ENCODE data around the gene SHMT2.

SHMT2 gene

DNA sequence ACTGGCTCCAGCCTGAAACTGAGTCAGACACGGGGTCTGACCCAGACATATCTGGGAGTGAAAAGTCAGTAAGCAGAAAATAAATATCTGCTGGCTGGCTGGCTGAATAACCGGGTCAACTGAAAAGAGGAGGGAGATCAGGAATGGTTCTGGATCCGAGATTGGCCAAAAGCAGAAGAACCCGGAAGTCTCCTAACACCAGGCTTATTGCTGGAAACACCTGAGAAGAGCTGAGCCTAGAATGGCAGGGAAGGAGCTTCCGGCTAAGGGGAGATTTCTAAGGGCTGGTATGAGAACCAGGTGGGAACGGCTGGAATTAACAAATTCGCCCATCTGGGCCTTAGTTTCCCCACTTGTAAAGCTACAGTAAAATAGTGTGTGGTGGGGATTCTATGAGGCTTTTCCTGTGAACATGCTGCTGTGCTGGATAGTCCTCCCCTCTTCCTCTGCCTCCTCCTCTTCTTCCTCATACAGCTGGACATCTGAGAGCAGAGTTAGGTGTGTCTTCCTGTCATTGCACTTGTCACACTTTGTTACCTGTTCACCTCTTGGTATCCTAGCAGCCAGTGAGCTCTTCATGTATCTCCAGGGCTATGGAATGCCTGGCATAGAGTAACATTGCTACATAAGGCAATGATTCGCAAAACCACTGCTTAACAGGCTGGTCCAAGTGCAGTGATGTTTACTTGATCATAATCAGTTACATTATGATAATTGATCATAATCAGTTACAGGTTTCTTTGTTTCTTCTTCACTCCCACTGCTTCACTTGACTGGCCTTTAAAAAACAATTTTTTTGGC, 2.0 kb upstream of the SHMT2 start:
- no peak for DNase-seq (ENCODE audit: low read depth)

DNA sequence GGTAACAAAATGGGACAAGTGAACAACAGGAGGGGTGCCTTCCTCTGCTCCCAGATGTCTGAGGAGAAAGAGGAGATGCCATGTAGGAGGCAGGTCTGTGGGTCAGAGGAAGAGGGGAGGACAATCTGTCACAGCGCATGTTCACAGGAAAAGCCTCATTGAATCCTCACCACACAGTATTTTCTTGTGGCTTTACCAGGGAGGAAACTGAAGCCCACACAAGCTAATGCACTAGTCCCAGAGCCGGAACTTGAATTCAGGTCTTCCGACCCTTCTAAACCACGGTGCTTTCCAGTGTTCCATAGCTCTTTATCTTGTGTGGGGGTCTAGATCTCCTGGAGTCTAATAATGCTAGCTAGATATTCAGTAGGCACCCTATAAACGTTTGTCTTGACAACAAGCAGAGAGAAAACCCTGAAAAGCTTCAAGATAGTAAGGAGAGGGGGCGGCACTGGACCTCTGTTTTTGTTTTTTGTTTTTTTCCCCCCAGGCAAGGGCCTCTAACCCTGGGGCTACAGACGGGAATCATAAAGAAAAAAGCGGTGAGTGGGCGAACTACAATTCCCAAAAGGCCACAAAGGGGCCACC, 371 bp upstream of the SHMT2 start:
- no peak for DNase-seq (ENCODE audit: low read depth)

DNA sequence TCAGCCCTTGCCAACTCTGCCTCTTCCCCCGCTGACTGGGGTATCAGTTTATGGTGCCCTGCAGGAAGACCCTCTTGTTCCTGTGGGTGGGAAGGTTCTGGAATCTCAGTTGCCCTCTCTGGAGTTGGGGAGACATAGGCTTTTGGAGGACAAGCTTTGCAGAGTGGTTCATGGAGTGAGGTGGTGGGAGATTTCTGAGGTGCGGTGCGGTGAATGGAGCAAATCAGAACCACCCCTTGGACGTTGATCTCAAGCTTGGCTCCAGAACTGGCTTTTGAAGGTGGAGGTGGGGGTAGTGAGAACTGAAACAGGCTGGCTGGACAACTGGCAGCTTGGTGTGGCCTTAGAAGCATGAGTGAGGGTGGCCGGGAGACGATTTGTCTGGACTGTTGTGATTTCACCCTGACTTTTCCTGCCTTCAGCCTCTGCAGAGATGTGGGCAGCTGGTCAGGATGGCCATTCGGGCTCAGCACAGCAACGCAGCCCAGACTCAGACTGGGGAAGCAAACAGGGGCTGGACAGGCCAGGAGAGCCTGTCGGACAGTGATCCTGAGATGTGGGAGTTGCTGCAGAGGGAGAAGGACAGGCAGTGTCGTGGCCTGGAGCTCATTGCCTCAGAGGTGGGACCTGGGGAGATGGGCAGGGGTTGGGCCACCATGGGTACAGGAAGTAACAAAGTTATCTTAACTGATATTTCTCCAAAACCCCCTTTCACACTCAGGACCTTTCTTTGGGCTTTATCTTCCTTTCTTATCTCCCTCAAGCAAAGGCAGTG, 1.1 kb downstream of the SHMT2 start:
- no peak for DNase-seq (ENCODE audit: low read depth)

DNA sequence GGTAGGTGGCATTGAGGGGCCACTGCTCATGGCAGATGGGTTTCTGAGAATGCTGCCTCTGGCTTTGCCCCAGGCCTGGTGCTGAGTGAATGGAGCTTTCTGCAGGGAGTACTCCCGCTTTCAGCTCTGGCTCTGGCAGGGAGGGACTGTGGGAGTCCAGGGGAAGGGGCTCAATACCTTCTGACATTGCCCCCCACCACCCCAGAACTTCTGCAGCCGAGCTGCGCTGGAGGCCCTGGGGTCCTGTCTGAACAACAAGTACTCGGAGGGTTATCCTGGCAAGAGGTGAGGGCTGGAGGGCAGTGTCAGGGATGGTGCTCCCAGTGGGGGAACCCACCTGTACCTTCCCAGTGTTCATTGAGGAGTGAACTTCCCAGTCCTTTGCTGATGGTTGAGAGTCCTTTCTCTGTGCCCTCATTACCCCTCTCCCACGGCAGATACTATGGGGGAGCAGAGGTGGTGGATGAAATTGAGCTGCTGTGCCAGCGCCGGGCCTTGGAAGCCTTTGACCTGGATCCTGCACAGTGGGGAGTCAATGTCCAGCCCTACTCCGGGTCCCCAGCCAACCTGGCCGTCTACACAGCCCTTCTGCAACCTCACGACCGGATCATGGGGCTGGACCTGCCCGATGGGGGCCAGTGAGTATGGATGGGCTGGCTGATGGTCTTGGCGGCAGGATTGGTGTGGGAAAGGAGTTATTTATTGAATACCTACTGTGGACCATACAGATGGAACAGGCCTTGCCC, 1.9 kb downstream of the SHMT2 start:
- DNase-seq (ENCODE audit: low read depth): no peak

DNA sequence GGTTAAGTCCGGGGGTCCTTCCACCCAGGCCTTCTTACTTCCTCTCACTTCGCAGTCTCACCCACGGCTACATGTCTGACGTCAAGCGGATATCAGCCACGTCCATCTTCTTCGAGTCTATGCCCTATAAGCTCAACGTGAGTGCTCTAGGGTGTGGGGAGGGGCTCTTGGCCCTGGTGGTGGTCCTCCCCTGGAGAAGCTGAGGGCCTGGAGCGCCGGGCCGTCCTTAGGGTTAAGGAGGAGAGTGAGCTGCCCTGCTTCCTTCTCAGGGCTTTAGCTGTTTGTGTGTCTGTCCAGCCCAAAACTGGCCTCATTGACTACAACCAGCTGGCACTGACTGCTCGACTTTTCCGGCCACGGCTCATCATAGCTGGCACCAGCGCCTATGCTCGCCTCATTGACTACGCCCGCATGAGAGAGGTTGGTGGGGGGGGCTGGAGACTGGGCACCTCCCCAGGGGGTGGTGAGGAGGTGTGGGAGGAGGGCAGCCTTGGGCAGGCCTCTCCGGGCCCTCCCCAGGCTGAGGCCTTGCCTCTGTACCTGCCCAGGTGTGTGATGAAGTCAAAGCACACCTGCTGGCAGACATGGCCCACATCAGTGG, 2.7 kb downstream of the SHMT2 start:
- DNase-seq (ENCODE audit: low read depth): no peak

DNA sequence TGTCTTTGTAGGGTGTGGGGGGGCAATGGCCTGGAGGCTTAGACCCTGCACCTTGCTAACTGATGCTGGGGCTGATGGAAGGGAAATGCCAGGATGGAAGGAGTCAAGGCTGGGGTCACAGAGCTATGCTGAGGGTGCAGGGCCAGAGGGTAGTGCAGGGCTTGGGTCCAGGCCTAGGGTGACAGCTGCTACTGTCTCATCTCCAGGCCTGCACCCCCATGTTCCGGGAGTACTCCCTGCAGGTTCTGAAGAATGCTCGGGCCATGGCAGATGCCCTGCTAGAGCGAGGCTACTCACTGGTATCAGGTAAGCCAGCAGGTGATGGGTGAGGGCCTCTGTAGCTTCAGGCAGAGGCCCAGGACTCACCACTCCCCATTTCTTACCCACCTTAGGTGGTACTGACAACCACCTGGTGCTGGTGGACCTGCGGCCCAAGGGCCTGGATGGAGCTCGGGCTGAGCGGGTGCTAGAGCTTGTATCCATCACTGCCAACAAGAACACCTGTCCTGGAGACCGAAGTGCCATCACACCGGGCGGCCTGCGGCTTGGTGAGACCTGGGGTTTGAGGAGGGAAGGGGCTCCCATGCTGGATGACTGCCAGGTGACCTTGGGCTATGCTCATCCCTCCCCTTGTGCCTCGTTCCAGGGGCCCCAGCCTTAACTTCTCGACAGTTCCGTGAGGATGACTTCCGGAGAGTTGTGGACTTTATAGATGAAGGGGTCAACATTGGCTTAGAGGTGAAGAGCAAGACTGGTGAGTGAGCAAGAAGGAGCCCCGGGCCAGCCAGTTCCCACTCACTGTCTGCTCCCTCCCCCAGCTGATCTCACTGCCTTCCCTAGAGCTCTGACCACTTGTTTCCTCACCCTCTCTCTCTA, 4.1 kb downstream of the SHMT2 start:
- DNase-seq (ENCODE audit: low read depth): no peak

DNA sequence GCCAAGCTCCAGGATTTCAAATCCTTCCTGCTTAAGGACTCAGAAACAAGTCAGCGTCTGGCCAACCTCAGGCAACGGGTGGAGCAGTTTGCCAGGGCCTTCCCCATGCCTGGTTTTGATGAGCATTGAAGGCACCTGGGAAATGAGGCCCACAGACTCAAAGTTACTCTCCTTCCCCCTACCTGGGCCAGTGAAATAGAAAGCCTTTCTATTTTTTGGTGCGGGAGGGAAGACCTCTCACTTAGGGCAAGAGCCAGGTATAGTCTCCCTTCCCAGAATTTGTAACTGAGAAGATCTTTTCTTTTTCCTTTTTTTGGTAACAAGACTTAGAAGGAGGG, 4.7 kb downstream of the SHMT2 start:
- no peak for DNase-seq (ENCODE audit: low read depth)

DNA sequence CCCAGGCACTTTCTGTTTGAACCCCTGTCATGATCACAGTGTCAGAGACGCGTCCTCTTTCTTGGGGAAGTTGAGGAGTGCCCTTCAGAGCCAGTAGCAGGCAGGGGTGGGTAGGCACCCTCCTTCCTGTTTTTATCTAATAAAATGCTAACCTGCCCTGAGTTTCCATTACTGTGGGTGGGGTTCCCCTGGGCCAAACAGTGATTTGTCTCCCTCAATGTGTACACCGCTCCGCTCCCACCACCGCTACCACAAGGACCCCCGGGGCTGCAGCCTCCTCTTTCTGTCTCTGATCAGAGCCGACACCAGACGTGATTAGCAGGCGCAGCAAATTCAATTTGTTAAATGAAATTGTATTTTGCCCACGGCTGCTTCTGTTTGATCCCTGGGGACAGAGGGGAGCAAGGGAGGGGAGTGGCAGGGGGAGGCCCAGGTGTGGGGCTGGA, 5.1 kb downstream of the SHMT2 start:
- DNase-seq (ENCODE audit: low read depth): no peak

DNA sequence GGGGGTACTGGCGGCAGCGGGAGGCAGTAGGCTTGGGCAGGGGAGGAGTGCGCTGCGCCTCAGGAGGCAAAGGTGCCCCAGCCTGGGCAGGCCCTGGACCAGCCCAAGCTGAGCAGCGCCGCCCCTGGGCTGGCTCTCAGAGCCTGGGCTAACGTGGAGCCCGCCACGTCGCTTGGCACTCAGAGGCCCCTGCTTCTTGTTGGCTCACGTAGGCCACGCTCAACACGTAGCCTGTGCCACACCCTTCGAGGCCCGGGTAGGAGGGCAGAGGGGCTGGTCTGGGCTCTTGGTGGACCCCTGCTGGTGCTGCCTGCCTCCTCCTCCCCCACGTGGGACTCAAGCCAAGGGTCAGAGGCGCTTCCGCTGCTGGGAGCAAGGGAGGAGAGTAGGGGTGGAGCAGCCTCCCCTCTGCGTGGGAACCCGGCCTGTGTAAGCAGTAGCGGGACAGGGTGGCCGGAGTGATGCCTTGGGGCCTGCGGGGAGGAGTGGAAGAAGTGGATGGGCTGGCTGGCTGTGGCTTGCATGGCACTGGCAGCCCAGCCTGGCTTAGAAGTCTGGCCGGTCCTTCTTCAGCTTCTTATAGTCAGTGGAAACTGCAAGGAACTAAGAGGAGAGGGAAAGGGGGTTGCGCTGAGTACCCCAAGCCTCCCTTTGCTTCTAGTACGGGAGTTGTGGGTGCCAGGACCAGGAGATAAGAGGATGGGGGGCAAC, 5.7 kb downstream of the SHMT2 start:
- no peak for DNase-seq (ENCODE audit: low read depth)

DNA sequence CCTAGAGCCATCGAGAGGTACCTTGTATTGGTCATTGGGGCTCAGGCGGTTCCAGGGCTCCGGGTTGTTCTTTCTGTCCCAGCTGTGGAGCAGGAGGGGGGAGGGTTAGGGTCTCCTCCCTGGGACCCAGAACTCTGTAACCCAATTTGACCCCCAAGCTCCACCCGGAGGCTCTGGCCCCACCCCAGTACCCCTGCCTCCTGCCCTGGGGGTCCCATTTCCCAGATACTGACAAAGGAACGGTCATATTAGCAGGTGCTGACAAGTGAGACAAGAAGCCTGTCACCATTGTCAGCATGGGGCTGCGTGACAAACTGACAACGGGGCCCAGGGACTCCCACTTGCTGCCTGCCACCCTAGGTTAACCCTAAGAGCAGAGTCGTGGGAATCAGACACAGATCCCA, 6.2 kb downstream of the SHMT2 start:
- DNase-seq (ENCODE audit: low read depth): no peak

DNA sequence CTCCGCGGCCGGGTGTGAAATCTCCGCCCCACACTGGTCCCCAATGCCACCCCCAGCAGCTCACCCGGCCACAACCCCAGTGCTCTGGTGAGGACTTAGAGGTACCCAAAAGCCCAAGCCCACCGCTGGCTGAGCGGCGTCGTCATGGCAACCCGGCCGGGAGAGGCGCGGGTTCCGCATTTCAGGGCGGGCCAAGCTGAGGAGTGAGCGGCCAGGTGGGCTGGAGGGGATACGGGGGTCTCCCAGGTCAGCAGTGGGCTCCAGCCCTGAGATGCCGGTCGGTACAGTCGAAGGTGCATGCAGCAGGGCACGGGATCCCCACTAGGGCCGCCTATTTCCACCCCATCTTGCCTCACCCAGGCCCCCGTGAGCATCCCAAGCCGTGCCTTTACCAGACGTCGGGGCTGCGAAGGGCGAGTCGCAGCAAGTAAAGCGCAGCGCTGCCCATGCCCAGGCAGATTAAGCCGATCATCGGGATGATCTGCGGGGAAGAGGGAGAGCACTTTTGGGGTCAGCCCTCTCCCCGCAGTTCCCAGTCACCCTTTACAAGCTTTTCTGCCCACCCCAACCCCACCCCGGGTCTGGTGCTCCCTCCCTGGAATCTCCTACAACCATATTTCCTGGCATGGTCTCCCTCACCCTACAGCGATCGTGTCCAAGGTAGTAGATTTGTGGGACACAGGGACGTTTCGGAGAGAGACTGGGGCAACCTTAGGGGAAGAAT, 6.9 kb downstream of the SHMT2 start:
- no peak for DNase-seq (ENCODE audit: low read depth)

DNA sequence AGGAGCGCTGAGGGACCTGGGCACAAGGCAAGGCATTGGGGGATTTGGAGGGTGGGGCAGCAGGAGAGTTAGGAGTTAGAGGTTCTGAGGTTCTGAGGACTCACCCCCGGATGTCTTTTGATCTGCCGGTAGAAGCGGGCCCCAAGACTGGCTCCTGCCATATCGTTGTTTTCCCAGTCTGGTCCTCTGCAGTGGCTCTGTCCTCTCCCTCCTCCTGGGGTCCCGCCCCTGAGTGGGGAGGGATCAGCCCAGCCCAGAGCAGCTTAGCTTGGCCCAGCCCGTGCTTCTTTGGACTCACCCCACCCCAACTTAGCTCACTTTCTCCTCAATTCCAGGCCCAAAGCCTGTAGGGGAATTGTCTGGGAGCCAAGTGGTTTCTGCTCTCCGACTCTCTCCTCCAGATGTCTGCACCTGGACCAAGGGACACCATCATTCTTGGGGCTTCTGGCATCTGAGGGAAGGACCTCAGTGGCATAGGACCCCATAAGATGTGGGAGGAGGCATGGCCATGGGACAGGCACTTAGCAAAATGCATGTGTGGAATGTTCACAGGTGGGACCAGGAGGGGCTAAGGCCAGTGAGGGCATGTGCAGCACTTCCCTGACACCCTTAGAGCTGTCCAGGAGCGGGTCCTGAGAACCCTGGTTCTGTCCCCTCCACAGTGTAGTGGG, 7.5 kb downstream of the SHMT2 start:
- DNase-seq (ENCODE audit: low read depth): no peak

DNA sequence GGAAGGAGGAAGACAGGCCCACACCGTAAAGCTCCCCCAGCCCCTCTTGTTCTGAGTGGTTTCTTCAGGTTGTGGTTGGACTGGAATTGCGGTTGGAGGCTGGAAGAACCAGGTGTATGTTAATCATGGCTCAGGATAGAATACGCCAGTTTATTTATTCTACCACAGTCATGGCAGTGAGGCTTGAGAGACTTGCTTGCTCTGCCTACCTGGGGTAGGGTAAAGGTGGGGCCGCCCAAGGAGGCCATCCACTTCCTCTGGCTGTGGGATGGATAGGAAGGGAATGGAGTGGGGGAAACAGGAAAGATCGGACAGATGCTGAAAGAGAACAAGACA, 8.1 kb downstream of the SHMT2 start:
- no peak for DNase-seq (ENCODE audit: low read depth)

DNA sequence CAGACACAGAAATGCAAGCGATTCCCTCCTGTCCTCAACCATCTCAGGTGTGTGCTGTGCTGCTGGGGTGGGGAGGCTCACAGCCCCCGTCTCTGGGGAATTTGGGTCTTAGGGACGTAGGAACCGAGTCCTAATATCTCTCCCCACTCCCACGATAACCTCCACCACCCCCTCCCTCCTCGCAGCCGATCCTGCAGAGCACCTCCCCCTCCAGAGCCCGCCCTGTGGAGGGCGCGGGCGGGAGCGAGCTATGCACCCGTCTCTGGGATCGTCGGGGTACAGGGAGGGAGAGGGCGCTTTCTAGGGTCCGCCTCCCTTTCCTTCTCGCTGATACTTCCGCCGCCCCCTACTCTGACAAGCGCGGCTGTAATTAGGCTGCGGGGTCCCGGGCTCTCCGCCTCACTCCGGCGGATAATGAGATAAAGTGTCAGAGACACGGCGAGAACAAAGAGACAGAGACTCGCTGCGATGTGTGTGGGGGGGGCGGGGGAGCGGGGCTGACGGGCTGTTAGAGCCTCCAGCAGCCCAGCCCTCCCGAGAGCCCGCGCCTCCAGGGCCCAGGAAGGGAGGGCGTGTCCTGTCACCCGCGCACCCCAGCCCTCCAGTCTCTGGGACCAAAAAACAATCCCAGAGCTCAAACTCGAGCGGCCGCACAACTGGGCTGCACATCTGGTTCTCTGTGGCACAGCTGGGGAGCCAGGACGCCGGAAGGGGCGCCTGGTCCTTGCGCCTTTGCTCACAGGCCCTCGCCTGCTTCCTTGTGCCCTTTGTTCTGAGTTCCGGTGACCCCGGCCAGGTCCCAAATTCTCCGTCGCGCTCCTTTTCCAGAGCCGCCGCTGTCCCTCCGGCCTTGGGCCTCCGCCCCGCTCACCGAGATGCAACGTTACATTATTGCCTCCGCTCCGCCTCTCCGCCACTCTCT, 8.7 kb downstream of the SHMT2 start:
- no peak for DNase-seq (ENCODE audit: low read depth)

DNA sequence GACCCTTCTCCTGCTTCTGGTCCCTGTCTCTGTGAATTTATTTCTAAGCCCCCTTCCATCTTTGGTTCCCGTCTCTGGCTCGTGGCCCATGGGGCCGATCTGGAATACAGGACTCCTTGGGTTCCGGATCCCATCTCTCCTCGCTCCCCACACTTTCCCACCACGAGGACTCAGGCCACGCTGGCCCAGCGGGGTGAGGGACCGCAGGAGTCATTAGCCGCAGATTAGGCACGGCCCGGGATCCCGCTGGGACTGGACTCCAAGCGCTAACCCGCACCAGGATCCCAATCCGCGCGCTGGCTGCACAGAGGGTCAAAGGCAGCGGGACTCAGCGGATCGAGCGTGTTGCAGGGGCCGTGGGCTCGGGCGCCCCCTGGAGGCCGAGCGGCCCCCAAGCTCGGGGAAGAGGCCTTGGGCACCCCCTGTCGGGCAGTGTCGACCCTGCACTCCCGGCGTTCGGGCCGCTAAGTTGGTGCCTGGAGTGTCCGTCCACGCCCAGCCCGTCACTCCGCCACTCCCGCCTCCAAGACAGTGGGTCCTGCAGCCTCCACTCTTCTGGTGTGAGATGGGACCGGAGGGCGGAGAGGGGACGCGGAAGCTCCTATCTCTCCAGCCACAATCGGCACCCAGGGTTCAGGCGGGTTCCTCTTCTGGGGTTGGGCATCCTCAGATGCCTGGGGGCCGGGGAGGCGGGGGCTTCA, 9.5 kb downstream of the SHMT2 start:
- DNase-seq (ENCODE audit: low read depth): no peak

DNA sequence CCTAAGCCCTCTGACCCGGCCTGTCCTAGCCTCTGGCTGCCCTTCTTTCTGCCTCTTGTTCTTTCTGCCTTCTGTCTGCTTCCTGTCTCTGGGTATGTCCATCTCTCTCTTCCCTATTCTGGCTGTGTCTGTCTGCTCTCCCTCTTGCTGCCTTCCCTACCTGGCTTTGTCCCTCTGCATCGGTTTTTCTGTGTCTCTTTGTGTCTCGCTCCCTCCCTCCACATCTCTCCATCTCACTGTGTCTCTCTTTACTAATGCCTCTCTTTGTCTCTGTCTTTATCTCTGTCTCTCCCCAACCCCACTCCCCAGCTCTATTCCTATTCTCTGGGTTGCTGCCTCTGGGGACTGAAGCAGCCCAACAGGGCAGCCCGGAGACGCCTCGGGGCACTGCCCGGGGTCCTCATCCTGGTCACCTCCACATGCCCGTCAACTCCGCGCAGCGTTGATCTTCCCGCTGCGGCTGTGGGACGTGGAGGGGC, 10.1 kb downstream of the SHMT2 start:
- DNase-seq (ENCODE audit: low read depth): no peak

Data from non-pigmented ciliary epithelial cell (primary cell).